Smooth muscle cell (in vitro differentiated cells): Measurements from ENCODE around the gene HS6ST2. TPM values are rescaled to one million over a fixed set of nuclear protein-coding genes. Genes with fewer than 3 reads are reported as not detected.
A peak's percentile ranks its signal among the peaks of the same experiment; 100 is the strongest.

Experiments used
- DNase-seq: peaks from one replicate; lab custom pipeline; 2025; ENCODE audit not compliant: unreplicated experiment; lab: John Stamatoyannopoulos, UW
- H2AFZ ChIP-seq: fragments of 200-600 bp; sonication (generic); 2 replicates; pipeline ENCODE4 v1.6.0; 2016; ENCODE audit warnings: antibody characterized with exemption, low read depth, mild to moderate bottlenecking
- H3F3A ChIP-seq: fragments of 200-600 bp; sonication (generic); 2 replicates; pipeline ENCODE4 v1.6.0; 2017; ENCODE audit warnings: antibody characterized with exemption, low read depth
- H3K27ac ChIP-seq: fragments of 200-600 bp; sonication (generic); 2 replicates; pipeline ENCODE4 v1.5.1; 2016; ENCODE audit warnings: low read depth, mild to moderate bottlenecking
- H3K27me3 ChIP-seq: fragments of 200-600 bp; sonication (generic); 2 replicates; pipeline ENCODE4 v1.6.1; 2016; ENCODE audit warnings: low read depth, mild to moderate bottlenecking
- H3K36me3 ChIP-seq: fragments of 200-600 bp; sonication (generic); 2 replicates; pipeline ENCODE4 v1.5.1; 2016; ENCODE audit warnings: low read depth
- H3K4me1 ChIP-seq: fragments of 200-600 bp; sonication (generic); 2 replicates; pipeline ENCODE4 v1.5.1; 2016; ENCODE audit warnings: low read depth
- H3K4me2 ChIP-seq: fragments of 200-600 bp; sonication (generic); 2 replicates; pipeline ENCODE4 v1.6.0; 2016; ENCODE audit warnings: mild to moderate bottlenecking
- H3K4me3 ChIP-seq: fragments of 200-600 bp; sonication (generic); 2 replicates; pipeline ENCODE4 v1.5.1; 2016; ENCODE audit warnings: mild to moderate bottlenecking
- H3K79me2 ChIP-seq: fragments of 200-600 bp; sonication (generic); 2 replicates; pipeline ENCODE4 v1.6.0; 2016; ENCODE audit warnings: low read depth, mild to moderate bottlenecking
- H3K9ac ChIP-seq: fragments of 200-600 bp; sonication (generic); 2 replicates; pipeline ENCODE4 v1.6.0; 2016; ENCODE audit warnings: low read depth
- H3K9me3 ChIP-seq: fragments of 200-600 bp; sonication (generic); replicated peaks from 2 replicates; pipeline ENCODE4 v1.5.1; 2016; ENCODE audit warnings: low read depth
- H4K20me1 ChIP-seq: fragments of 200-600 bp; sonication (generic); 2 replicates; pipeline ENCODE4 v1.6.0; 2016; ENCODE audit warnings: low read depth
- CTCF ChIP-seq: fragments of 200-600 bp; sonication (generic); IDR thresholded peaks from 2 replicates; pipeline ENCODE4 v1.5.1; 2017; ENCODE audit warnings: borderline replicate concordance, mild to moderate bottlenecking, antibody characterized with exemption; ENCODE audit not compliant: insufficient read depth, poor library complexity, severe bottlenecking
- WGBS: methylation state at CpG from one replicate; pipeline ENCODE4 v1.1.7; 2016; ENCODE audit warnings: low lambda C conversion rate; 5-methylcytosine and 5-hydroxymethylcytosine counted together
- polyA plus RNA-seq: library from polyadenylated mRNA; unstranded; fragments of >200 nt; fragmentation: Nextera tagmentation; extraction: Ambion mirVana; gene quantifications from 2 replicates; pipeline ENCODE4 v1.2.1, GENCODE V29; 2016
- total RNA-seq: library from RNA; depleted of rRNA; stranded (reverse); fragments of >200 nt; gene quantifications from 2 replicates; pipeline ENCODE4 v1.2.3, GENCODE V29; 2014

HS6ST2 gene
- total and polyA plus RNA-seq, 2 experiments from 2014 or later, result 12.7 to 13.3 TPM

- no peak for DNase-seq
- Histone ChIP-seq H3K4me3 (no peak overlapping the region), H3K27me3 (no peaks in the 10 kb centered on the region), H3K9ac (no peak overlapping the region), H3F3A (no peaks in the 10 kb centered on the region), H2AFZ (no peak overlapping the region), H3K9me3 (no peaks in the 10 kb centered on the region), H3K27ac (no peak overlapping the region), H3K79me2 (no peaks in the 10 kb centered on the region), H4K20me1 (no peaks in the 10 kb centered on the region), H3K4me1 (no peaks in the 10 kb centered on the region), H3K4me2 (no peak overlapping the region), H3K36me3 (no peaks in the 10 kb centered on the region)
- no peak for TF ChIP-seq CTCF
Measured at GRCh38 chrX:132639446-132639845, 319.0 kb downstream of the HS6ST2 start.

GRCh38 chrX:132638313-132638712 is 320.1 kb downstream of the HS6ST2 start:
- Histone ChIP-seq H3K27me3 (no peaks in the 10 kb centered on the region), H3K9me3 (no peaks in the 10 kb centered on the region), H3K9ac (no peak overlapping the region), H3K79me2 (no peaks in the 10 kb centered on the region), H3K4me2 (no peak overlapping the region), H3K27ac (no peak overlapping the region), H3K4me1 (no peaks in the 10 kb centered on the region), H4K20me1 (no peaks in the 10 kb centered on the region), H3K4me3 (no peak overlapping the region), H3K36me3 (no peaks in the 10 kb centered on the region), H3F3A (no peaks in the 10 kb centered on the region), H2AFZ (no peak overlapping the region)
- WGBS, result 38% methylated on average over 1 of the region's 1 CpG
- no peak for DNase-seq
- no peak for TF ChIP-seq CTCF

GRCh38 chrX:132636080-132636479 is 322.3 kb downstream of the HS6ST2 start:
- peak; percentile 20 for TF ChIP-seq CTCF
- no peak for DNase-seq
- Histone ChIP-seq H3K4me2 (no peak overlapping the region), H3K4me1 (no peaks in the 10 kb centered on the region), H2AFZ (no peak overlapping the region), H3K9ac (no peak overlapping the region), H3F3A (no peaks in the 10 kb centered on the region), H3K27me3 (no peaks in the 10 kb centered on the region), H3K27ac (no peak overlapping the region), H3K9me3 (no peaks in the 10 kb centered on the region), H3K36me3 (no peaks in the 10 kb centered on the region), H4K20me1 (no peaks in the 10 kb centered on the region), H3K4me3 (no peak overlapping the region), H3K79me2 (no peaks in the 10 kb centered on the region)
- 54% methylated on average over 3 of the region's 3 CpGs for WGBS

- no peaks in the 10 kb centered on the region for H3K27me3 ChIP-seq
- no peaks in the 10 kb centered on the region for H4K20me1 ChIP-seq
- no peaks in the 10 kb centered on the region for H3F3A ChIP-seq
- TF ChIP-seq CTCF, result no peak
- no peak overlapping the region for H3K27ac ChIP-seq
- no peaks in the 10 kb centered on the region for H3K9me3 ChIP-seq
- no peak overlapping the region for H2AFZ ChIP-seq
- H3K9ac ChIP-seq, result no peak overlapping the region
- DNase-seq, result no peak
- H3K4me3 ChIP-seq, result no peak overlapping the region
- H3K36me3 ChIP-seq, result no peaks in the 10 kb centered on the region
- H3K79me2 ChIP-seq, result no peaks in the 10 kb centered on the region
- WGBS, result 50% methylated on average over 1 of the region's 1 CpG
- no peaks in the 10 kb centered on the region for H3K4me1 ChIP-seq
- no peak overlapping the region for H3K4me2 ChIP-seq
Measured at GRCh38 chrX:132634521-132634920, 323.9 kb downstream of the HS6ST2 start.
